Activated CD8-positive, alpha-beta T cell treated with anti-CD3 and anti-CD28 coated beads for 36 hours (primary cell): ENCODE measurements around the gene LTA. TPM values are rescaled to one million over a fixed set of nuclear protein-coding genes. Genes with fewer than 3 reads are reported as not detected.

Experiments used
- ATAC-seq: fragments of 200-7000 bp; cut with Tn5 transposase; one replicate; pipeline ENCODE4 v1.10.0; 2021; ENCODE audit warnings: mild to moderate bottlenecking, moderate library complexity
- CTCF ChIA-PET: fragments of 350-600 bp; sonication (Branson Sonifier 250); formaldehyde crosslinking; loops from one replicate; lab custom pipeline; 2021; ENCODE audit warnings: antibody characterized with exemption; lab: Charles Lee
- POLR2A ChIA-PET: fragments of 350-600 bp; sonication (Branson Sonifier 250); formaldehyde crosslinking; loops from one replicate; lab custom pipeline; 2021; ENCODE audit warnings: antibody characterized with exemption; lab: Charles Lee
- DNase-seq: peaks from one replicate; pipeline ENCODE4 v3.0.0-alpha.2; 2020
- H3K27ac Mint-ChIP-seq: one replicate; pipeline ENCODE4 v1.8.0; 2021; ENCODE audit warnings: mild to moderate bottlenecking, mixed read lengths
- H3K27me3 Mint-ChIP-seq: one replicate; pipeline ENCODE4 v1.8.0; 2021; ENCODE audit warnings: mixed read lengths
- H3K36me3 Mint-ChIP-seq: one replicate; pipeline ENCODE4 v1.8.0; 2021; ENCODE audit warnings: low read depth, mixed read lengths
- H3K4me1 Mint-ChIP-seq: one replicate; pipeline ENCODE4 v1.8.0; 2021; ENCODE audit warnings: low read depth, mixed read lengths
- H3K4me3 Mint-ChIP-seq: one replicate; pipeline ENCODE4 v1.8.0; 2021; ENCODE audit warnings: mild to moderate bottlenecking, moderate library complexity, mixed read lengths
- H3K9me3 Mint-ChIP-seq: one replicate; pipeline ENCODE4 v1.8.0; 2021; ENCODE audit warnings: mixed read lengths
- intact Hi-C: fragments of 100-400 bp; cut with micrococcal nuclease; formaldehyde crosslinking; loops from one replicate; pipeline ENCODE4 v1.10.0; 2022
- total RNA-seq, 2 experiments: library from RNA; stranded (reverse); gene quantifications; one replicate each; pipeline ENCODE4 v1.2.3, GENCODE V29; 2021
- TF ChIP-seq, protein P1 (sequence below): fragments of 200-600 bp; IDR thresholded peaks from one replicate; pipeline ENCODE4 v1.8.0; 2022; ENCODE audit warnings: antibody characterized with exemption, mild to moderate bottlenecking

LTA gene
- total RNA-seq, 2 experiments from 2014 or later: 713 to 724 TPM

DNA sequence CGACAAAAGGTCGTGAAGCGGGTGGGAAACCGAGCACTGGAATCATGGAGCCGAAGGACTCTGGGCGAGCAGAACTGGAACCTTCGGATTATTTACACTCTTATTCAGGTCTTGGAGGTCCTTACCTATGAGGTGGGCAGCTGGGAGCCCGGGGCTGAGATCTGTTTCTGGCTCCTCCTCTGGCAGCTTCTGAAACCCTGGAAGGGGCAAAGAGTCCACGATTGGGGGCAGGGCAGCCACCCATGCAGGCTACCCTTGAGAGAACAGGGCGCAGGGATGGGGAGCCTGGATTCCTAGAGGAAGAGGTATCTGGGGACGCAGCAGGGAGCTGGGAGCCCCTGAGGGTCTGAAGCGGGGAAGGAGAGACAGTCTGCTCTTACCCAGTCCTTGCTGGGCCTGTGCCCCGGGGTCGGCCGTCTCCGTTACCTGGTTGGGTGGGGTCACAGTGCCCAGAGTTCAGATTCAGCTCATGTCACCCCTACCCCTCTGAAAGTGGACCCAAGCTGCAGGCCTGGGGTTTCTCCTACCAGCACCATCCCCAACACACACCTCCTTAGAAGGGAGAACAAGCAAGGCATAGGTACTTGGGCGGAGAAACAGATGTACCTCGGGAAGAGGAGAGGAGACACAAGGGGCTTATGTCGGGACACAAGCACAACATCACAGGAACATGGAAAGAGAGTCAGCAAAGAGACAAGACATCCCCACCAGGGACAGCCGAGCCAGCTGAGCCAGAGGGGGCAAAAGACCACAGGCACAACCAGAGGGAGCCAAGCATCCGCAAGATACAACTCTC lies 9.5 kb downstream of the LTA start:
- Mint-ChIP-seq H3K36me3 (peaks cover 54% of the 10 kb centered on the region), H3K4me1 (peaks cover 54% of the 10 kb centered on the region)
- intact Hi-C loops: loop anchor here (1.0 to 5.0 kb wide), 2 partner anchors 16 to 34 kb away; partner anchors contain the start of genes ATP6V1G2 and NFKBIL1

DNA sequence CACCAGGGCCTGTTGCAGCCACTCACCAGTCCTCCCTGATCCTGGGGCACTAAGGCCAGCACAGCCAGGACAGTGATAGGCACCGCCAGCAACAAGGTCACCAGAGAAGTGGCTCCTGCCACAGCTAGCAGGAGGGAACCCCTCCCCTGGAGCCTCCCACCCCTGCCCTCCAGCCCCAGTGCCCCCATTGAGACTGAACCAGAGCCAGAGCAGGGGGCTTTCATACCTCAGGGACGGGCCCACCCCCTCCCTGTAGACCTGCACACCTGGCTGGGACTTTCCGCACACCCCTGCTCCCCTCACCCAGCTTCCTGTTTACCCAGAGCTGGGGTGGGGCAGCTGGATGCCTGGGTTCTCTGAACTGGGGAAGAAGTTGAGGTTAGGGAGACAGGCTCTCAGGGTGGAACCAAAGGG lies 10.1 kb downstream of the LTA start, which contains the start of gene LTB:
TSS of gene LTB (minus strand) at position 195 of the 414 bp plus-strand sequence. CDS start at position 188, 7 bp downstream.
- peak; percentile 67 for DNase-seq
- TF ChIP-seq, protein P1, sequence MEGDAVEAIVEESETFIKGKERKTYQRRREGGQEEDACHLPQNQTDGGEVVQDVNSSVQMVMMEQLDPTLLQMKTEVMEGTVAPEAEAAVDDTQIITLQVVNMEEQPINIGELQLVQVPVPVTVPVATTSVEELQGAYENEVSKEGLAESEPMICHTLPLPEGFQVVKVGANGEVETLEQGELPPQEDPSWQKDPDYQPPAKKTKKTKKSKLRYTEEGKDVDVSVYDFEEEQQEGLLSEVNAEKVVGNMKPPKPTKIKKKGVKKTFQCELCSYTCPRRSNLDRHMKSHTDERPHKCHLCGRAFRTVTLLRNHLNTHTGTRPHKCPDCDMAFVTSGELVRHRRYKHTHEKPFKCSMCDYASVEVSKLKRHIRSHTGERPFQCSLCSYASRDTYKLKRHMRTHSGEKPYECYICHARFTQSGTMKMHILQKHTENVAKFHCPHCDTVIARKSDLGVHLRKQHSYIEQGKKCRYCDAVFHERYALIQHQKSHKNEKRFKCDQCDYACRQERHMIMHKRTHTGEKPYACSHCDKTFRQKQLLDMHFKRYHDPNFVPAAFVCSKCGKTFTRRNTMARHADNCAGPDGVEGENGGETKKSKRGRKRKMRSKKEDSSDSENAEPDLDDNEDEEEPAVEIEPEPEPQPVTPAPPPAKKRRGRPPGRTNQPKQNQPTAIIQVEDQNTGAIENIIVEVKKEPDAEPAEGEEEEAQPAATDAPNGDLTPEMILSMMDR: no peak
- ChIA-PET CTCF (interaction anchor here (1.5 to 56.2 kb wide), 3 partner anchors 10 to 58 kb away, joined by 3 to 2542 read pairs (median 2542); partner anchors contain the start of genes ATP6V1G2, DDX39B, LST1 and LTA), POLR2A (interaction anchor here (1.0 to 35.7 kb wide), 10 partner anchors 2 to 194 kb away, joined by 3 to 1181 read pairs (median 8); partner anchors contain the start of genes ATP6V1G2, DDX39B, LST1 and LTA)
- Mint-ChIP-seq H3K36me3 (peaks cover 53% of the 10 kb centered on the region), H3K4me3 (peak within 1 kb of the TSS; percentile 96), H3K27ac (peak within 1 kb of the TSS; percentile 98), H3K9me3 (no peaks in the 10 kb centered on the region), H3K4me1 (peaks cover 58% of the 10 kb centered on the region), H3K27me3 (no peaks in the 10 kb centered on the region)
- intact Hi-C loops: loop anchor here (5.0 kb wide), 1 partner anchor 35 kb away; the partner anchor contains the start of genes ATP6V1G2 and NFKBIL1
- peak; percentile 17 for ATAC-seq

More for the DNA sequence above, 9.5 kb downstream of the LTA start:
- Mint-ChIP-seq H3K9me3 (no peaks in the 10 kb centered on the region), H3K4me3 (peak overlapping the region; percentile 96), H3K27ac (peak overlapping the region; percentile 98), H3K27me3 (no peaks in the 10 kb centered on the region)
- TF ChIP-seq, protein P1: no peak
- DNase-seq (no peak), ATAC-seq (no peak)
- ChIA-PET POLR2A (interaction anchor here (1.1 to 35.7 kb wide), 11 partner anchors 2 to 195 kb away, joined by 3 to 1181 read pairs (median 8); partner anchors contain the start of genes ATP6V1G2, DDX39B, LST1 and LTA), CTCF (interaction anchor here (1.5 to 56.2 kb wide), 4 partner anchors 10 to 58 kb away, joined by 3 to 2542 read pairs (median 1274); partner anchors contain the start of genes ATP6V1G2, DDX39B, LST1 and LTA)

DNA sequence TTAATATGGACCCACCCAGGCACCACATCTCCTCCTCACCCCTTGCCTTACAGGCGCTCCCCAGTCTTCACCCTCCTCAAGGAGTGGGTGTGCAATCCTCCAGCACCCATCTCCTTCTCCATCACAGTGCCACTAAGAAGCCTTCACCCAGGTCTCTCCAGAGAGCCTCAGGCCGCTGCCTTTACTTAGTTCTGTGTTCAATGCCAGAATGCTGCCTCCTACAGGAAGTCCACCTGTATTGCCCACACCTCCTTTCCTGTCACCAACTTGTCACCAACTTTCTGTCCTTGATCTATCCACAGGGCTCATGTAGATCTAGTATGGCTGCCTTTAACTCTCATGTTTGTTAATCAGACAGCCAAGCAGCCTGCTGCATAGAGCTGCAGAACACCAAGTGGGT lies 13.4 kb downstream of the LTA start:
- H3K27ac Mint-ChIP-seq: peak overlapping the region; percentile 96
- peak overlapping the region; percentile 76 for H3K4me3 Mint-ChIP-seq
- peaks cover 40% of the 10 kb centered on the region for H3K36me3 Mint-ChIP-seq
- TF ChIP-seq, protein P1: peak; percentile 74
- H3K4me1 Mint-ChIP-seq: peaks cover 61% of the 10 kb centered on the region
- ChIA-PET POLR2A (interaction anchor here (0.8 to 35.7 kb wide), 6 partner anchors 2 to 44 kb away, joined by 3 to 1181 read pairs (median 16); partner anchors contain the start of genes DDX39B, LST1, LTA and LTB), CTCF (interaction anchor here (1.2 to 56.2 kb wide), 3 partner anchors 7 to 31 kb away, joined by 3 to 2542 read pairs (median 2542); partner anchors contain the start of genes ATP6V1G2, DDX39B, LST1 and LTA)
- H3K27me3 Mint-ChIP-seq: no peaks in the 10 kb centered on the region
- ATAC-seq (peak; percentile 42), DNase-seq (peak; percentile 74)
- no peaks in the 10 kb centered on the region for H3K9me3 Mint-ChIP-seq
- intact Hi-C loops: no loop called here

DNA sequence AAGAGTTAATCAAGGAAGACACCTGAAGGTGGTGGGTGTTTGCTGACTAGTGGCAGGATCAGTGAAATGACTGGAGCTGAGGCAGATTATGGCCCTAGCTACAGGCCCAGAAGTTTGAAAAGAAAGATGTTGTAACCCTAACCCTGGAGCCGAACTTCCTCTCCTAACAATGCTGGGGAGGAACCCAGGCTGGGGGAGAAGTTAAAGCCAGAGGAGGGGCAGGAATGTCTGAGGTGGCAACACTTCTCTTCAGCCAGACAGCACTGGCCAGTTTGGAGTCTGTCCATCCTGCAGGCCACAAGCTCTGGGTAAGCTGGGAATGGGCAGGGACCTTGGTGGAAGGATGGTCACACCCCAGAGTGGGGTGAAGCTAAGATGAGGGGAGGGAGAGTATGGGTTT lies 13.9 kb downstream of the LTA start, which contains the start of gene LST1:
TSS of gene LST1 (plus strand) at position 270 of the 400 bp plus-strand sequence. CDS start 1,023 bp downstream, outside the sequence.
- H3K27me3 Mint-ChIP-seq: no peaks in the 10 kb centered on the region
- peaks cover 63% of the 10 kb centered on the region for H3K4me1 Mint-ChIP-seq
- ATAC-seq (peak; percentile 14), DNase-seq (no peak)
- CTCF ChIA-PET: interaction anchor here (1.2 to 56.2 kb wide), 3 partner anchors 6 to 31 kb away, joined by 3 to 2542 read pairs (median 2542); partner anchors contain the start of genes ATP6V1G2, DDX39B, LST1 and LTA
- intact Hi-C loops: no loop called here
- H3K4me3 Mint-ChIP-seq: peak within 1 kb of the TSS; percentile 76
- peaks cover 38% of the 10 kb centered on the region for H3K36me3 Mint-ChIP-seq
- TF ChIP-seq, protein P1: no peak
- H3K9me3 Mint-ChIP-seq: no peaks in the 10 kb centered on the region
- POLR2A ChIA-PET: interaction anchor here (0.8 to 35.7 kb wide), 5 partner anchors 2 to 45 kb away, joined by 3 to 1181 read pairs (median 26); partner anchors contain the start of genes DDX39B, LST1, LTA and LTB
- H3K27ac Mint-ChIP-seq: peak within 1 kb of the TSS; percentile 96
